GM19468 (cell line): ENCODE measurements around the gene MPRIP.

Experiments used
- ATAC-seq: cut with Tn5 transposase; IDR thresholded peaks from one replicate; pipeline ENCODE4 v1.9.1; 2021; ENCODE audit warnings: mild to moderate bottlenecking, moderate library complexity, moderate number of reproducible peaks; ENCODE audit not compliant: unreplicated experiment; ENCODE audit errors: extremely low read depth

MPRIP gene

GRCh38 chr17:17048106-17048505, 5.8 kb downstream of the MPRIP start:
- ATAC-seq = no peak

GRCh38 chr17:17050346-17051345, 8.4 kb downstream of the MPRIP start:
- no peak for ATAC-seq

- no peak for ATAC-seq
Observed at GRCh38 chr17:17051380-17051779, 9.1 kb downstream of the MPRIP start.

GRCh38 chr17:17051791-17052461, 9.7 kb downstream of the MPRIP start:
- no peak for ATAC-seq

- ATAC-seq = no peak
Observed at GRCh38 chr17:17052462-17053221, 10.4 kb downstream of the MPRIP start.

- ATAC-seq = no peak
Observed at GRCh38 chr17:17053446-17054379, 11.5 kb downstream of the MPRIP start.

- no peak for ATAC-seq
Observed at GRCh38 chr17:17054636-17055035, 12.4 kb downstream of the MPRIP start.

GRCh38 chr17:17055286-17056155, 13.3 kb downstream of the MPRIP start:
- no peak for ATAC-seq

- ATAC-seq = no peak
Observed at GRCh38 chr17:17056156-17056539, 13.9 kb downstream of the MPRIP start.

- no peak for ATAC-seq
Observed at GRCh38 chr17:17057057-17057551, 14.8 kb downstream of the MPRIP start.

GRCh38 chr17:17058304-17058703, 16.0 kb downstream of the MPRIP start:
- ATAC-seq = no peak

GRCh38 chr17:17059301-17059890, 17.1 kb downstream of the MPRIP start:
- no peak for ATAC-seq

GRCh38 chr17:17060001-17060922, 18.0 kb downstream of the MPRIP start:
- ATAC-seq = no peak

GRCh38 chr17:17060930-17061329, 18.7 kb downstream of the MPRIP start:
- ATAC-seq = no peak

- no peak for ATAC-seq
Observed at GRCh38 chr17:17061516-17061915, 19.3 kb downstream of the MPRIP start.

- no peak for ATAC-seq
Observed at GRCh38 chr17:17062356-17062755, 20.1 kb downstream of the MPRIP start.

GRCh38 chr17:17062866-17063265, 20.6 kb downstream of the MPRIP start:
- ATAC-seq = no peak
